SK-N-MC (cell line): ENCODE results near the gene GRK3.

ENCODE experiments used
- EZH2 ChIP-seq: fragments of 200-600 bp; sonication (generic); IDR thresholded peaks from one replicate; pipeline ENCODE4 v1.6.1; 2017; ENCODE audit warnings: antibody characterized with exemption
- FOXP2 ChIP-seq: optimal IDR thresholded peaks from 2 replicates; pipeline ENCODE3; 2011; ENCODE audit warnings: mild to moderate bottlenecking, moderate library complexity; ENCODE audit not compliant: insufficient read depth; ENCODE audit errors: extremely low read length, control extremely low read depth
- POLR2AphosphoS5 ChIP-seq: IDR thresholded peaks from 2 replicates; pipeline ENCODE4 v1.6.1; 2012; ENCODE audit warnings: mild to moderate bottlenecking, low read depth, low read length, borderline replicate concordance

DNA sequence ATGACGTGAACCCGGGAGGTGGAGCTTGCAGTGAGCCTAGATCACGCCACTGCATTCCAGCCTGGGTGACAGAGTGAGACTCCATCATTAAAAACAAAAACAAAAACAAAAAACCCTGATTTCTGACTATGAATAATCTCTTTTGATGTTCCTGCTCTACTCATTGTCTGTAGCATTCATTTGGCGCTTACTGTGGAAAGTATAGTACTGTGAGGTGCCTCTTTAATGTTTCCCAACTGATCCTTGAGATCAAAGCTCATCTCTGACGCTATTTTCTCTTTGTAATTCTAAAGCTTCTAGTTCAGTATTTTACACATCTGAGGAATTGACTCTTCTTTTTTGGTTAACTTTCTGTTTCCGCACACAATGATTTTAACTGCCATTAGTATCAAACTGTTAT, 60.0 kb downstream of the GRK3 start:
- TF ChIP-seq FOXP2 (no peak), EZH2 (no peak), POLR2AphosphoS5 (no peak)
